GM12878 (cell line): Measurements from ENCODE around the gene ANKRD11. TPM values are rescaled to one million over a fixed set of nuclear protein-coding genes. Genes with fewer than 3 reads are reported as not detected.

Experiments
- ATAC-seq: fragments of 200-7000 bp; cut with Tn5 transposase; 3 replicates; pipeline ENCODE4 v1.9.1; 2020; ENCODE audit warnings: mild to moderate bottlenecking, moderate library complexity
- BruUV-seq: library from RNA; stranded (reverse); fragments of 400-500 nt; replicated peaks from 2 replicates; lab custom pipeline; 2021; lab: Mats Ljungman, UMichigan
- CTCF ChIA-PET: fragments of 300-600 bp; sonication (Branson Sonifier 250); formaldehyde crosslinking; extraction: SDS; loops from one replicate; lab custom pipeline; 2021; ENCODE audit warnings: inconsistent platforms; lab: Yijun Ruan, JAX
- POLR2A ChIA-PET: fragments of 350-600 bp; formaldehyde crosslinking; extraction: SDS; loops from one replicate; lab custom pipeline; 2021; ENCODE audit warnings: inconsistent platforms; lab: Charles Lee
- RAD21 ChIA-PET: fragments of 300-600 bp; sonication (Branson Sonifier 250); formaldehyde crosslinking; loops from one replicate; lab custom pipeline; 2023; ENCODE audit warnings: antibody characterized with exemption; ENCODE audit not compliant: unreplicated experiment; lab: Charles Lee
- SMC1A ChIA-PET: fragments of 300-600 bp; sonication (Branson Sonifier 250); formaldehyde crosslinking; loops from one replicate; lab custom pipeline; 2023; ENCODE audit not compliant: unreplicated experiment, uncharacterized antibody; lab: Charles Lee
- DNase-seq: peaks from one replicate; pipeline ENCODE4 v3.0.0-alpha.2; 2011; ENCODE audit warnings: low read depth, low spot score
- FAIRE-seq: peaks from 3 replicates; lab custom pipeline; 2011; peaks lifted over from hg19 to GRCh38; lab: Jason Lieb, UNC
- H2AFZ ChIP-seq: 2 replicates; pipeline ENCODE4 v1.6.0; 2011; ENCODE audit warnings: low read depth, low read length, control low read depth; ENCODE audit not compliant: control insufficient read depth
- H3K27ac ChIP-seq: 2 replicates; pipeline ENCODE4 v1.5.1; 2011; ENCODE audit warnings: control low read depth; ENCODE audit not compliant: control insufficient read depth, insufficient read depth
- H3K27me3 ChIP-seq, 2 experiments: replicated peaks in 1 of 2; 2 replicates each; pipeline versions ENCODE4 v1.6.0 to v1.6.1; 2011; ENCODE audit warnings: low read length in 1 of 2; ENCODE audit not compliant: control insufficient read depth in 2 of 2, insufficient read depth in 2 of 2
- H3K36me3 ChIP-seq, 2 experiments: 2 replicates each; pipeline ENCODE4 v1.5.1; 2011; ENCODE audit warnings: low read length in 1 of 2; ENCODE audit not compliant: control insufficient read depth in 2 of 2, insufficient read depth in 2 of 2
- H3K4me1 ChIP-seq: 2 replicates; pipeline ENCODE4 v1.6.1; 2011; ENCODE audit warnings: mild to moderate bottlenecking, low read length, moderate library complexity, mixed read lengths; ENCODE audit not compliant: control insufficient read depth, insufficient read depth
- H3K4me2 ChIP-seq: 2 replicates; pipeline ENCODE4 v1.6.0; 2011; ENCODE audit warnings: control low read depth; ENCODE audit not compliant: control insufficient read depth, insufficient read depth
- H3K4me3 ChIP-seq: fragments of 200-600 bp; sonication (generic); 2 replicates; pipeline ENCODE4 v1.5.1; 2016
- H3K79me2 ChIP-seq: 2 replicates; pipeline ENCODE4 v1.6.0; 2011; ENCODE audit warnings: low read length; ENCODE audit not compliant: control insufficient read depth, insufficient read depth
- H3K9ac ChIP-seq: 2 replicates; pipeline ENCODE4 v1.8.0; 2011; ENCODE audit warnings: low read length, control low read depth, mixed read lengths; ENCODE audit not compliant: control insufficient read depth, insufficient read depth
- H3K9me3 ChIP-seq: replicated peaks from 3 replicates; pipeline ENCODE4 v1.5.1; 2011; ENCODE audit warnings: mild to moderate bottlenecking, low read length; ENCODE audit not compliant: control insufficient read depth, insufficient read depth
- H4K20me1 ChIP-seq: 2 replicates; pipeline ENCODE4 v1.6.0; 2011; ENCODE audit not compliant: control insufficient read depth, insufficient read depth
- ATF7 ChIP-seq: fragments of 450-650 bp; IDR thresholded peaks from 2 replicates; pipeline ENCODE4 v1.6.1; 2016; ENCODE audit warnings: low read depth, mild to moderate bottlenecking
- CBX3 ChIP-seq: fragments of 200-600 bp; sonication (generic); IDR thresholded peaks from 2 replicates; pipeline ENCODE4 v1.6.1; 2016; ENCODE audit warnings: low read depth, borderline replicate concordance
- CHD1 ChIP-seq: IDR thresholded peaks from 2 replicates; pipeline ENCODE4 v1.6.1; 2012; ENCODE audit warnings: low read depth, low read length, improper control_type of control experiment
- ELK1 ChIP-seq: IDR thresholded peaks from 2 replicates; pipeline ENCODE4 v1.6.1; 2012; ENCODE audit warnings: low read depth, low read length, improper control_type of control experiment
- EZH2 ChIP-seq: IDR thresholded peaks from 2 replicates; pipeline ENCODE4 v1.6.1; 2012; ENCODE audit warnings: low read depth, mild to moderate bottlenecking, control low read depth, inconsistent platforms, low read length, borderline replicate concordance; ENCODE audit not compliant: control insufficient read depth
- HDAC2 ChIP-seq: fragments of 200-600 bp; sonication (generic); IDR thresholded peaks from 2 replicates; pipeline ENCODE4 v1.6.1; 2017
- LARP7 ChIP-seq: fragments of 450-650 bp; IDR thresholded peaks from 2 replicates; pipeline ENCODE4 v1.6.1; 2017; ENCODE audit warnings: mild to moderate bottlenecking
- NR2F1 ChIP-seq: fragments of 450-650 bp; conservative IDR thresholded peaks from 2 replicates; pipeline ENCODE4 v1.6.1; 2017; ENCODE audit warnings: mild to moderate bottlenecking
- PKNOX1 ChIP-seq: fragments of 450-650 bp; IDR thresholded peaks from 2 replicates; pipeline ENCODE4 v1.6.1; 2016; ENCODE audit warnings: mild to moderate bottlenecking
- SREBF2 ChIP-seq: IDR thresholded peaks from 2 replicates; pipeline ENCODE4 v1.6.1; 2012; ENCODE audit warnings: mild to moderate bottlenecking, low read length
- WRNIP1 ChIP-seq: IDR thresholded peaks from 2 replicates; pipeline ENCODE4 v1.6.1; 2011; ENCODE audit warnings: low read depth, low read length, improper control_type of control experiment, borderline replicate concordance
- WGBS: methylation state at CpG from one replicate; pipeline ENCODE4 v1.1.6; 2016; ENCODE audit warnings: low lambda C conversion rate; ENCODE audit not compliant: insufficient replicate concordance, insufficient coverage; ENCODE audit errors: missing lambda C conversion rate; 5-methylcytosine and 5-hydroxymethylcytosine counted together
- in situ Hi-C: fragments of 300-500 bp; cut with MboI; formaldehyde crosslinking; loops from 9 replicates; pipeline ENCODE4 v1.14.3; 2018; ENCODE audit warnings: mixed read lengths
- intact Hi-C: fragments of 100-400 bp; cut with micrococcal nuclease; formaldehyde crosslinking; loops from one replicate; pipeline ENCODE4 v1.14.2; 2022; ENCODE audit not compliant: unreplicated experiment
- polyA plus RNA-seq, 11 experiments: library from polyadenylated mRNA; depleted of rRNA in 4 of 11; unstranded in 6 of 11; stranded (reverse) in 5 of 11; fragments of >200 nt; fragmentation: Nextera tagmentation in 4 of 11; fragmentation: Illumina TruSeq in 1 of 11; extraction: Ambion mirVana in 4 of 11; extraction: Trizol in 1 of 11; gene quantifications; 1 replicate in 1 of 11; 2 replicates in 10 of 11; pipeline versions ENCODE4 v1.2.1 to v1.2.3, GENCODE V29; 2011 to 2016; ENCODE audit warnings: inconsistent platforms in 2 of 11, missing spikeins in 2 of 11, low read depth in 1 of 11
- total RNA-seq, 4 experiments: library from RNA; depleted of rRNA in 3 of 4; stranded (reverse); fragments of >200 nt in 3 of 4; fragmentation: Illumina TruSeq in 1 of 4; extraction: Trizol in 1 of 4; gene quantifications; 2 replicates each; pipeline versions ENCODE4 v1.2.1 to v1.2.3, GENCODE V29; 2013 to 2021
- TF ChIP-seq, protein P1 (sequence below): fragments of 450-650 bp; IDR thresholded peaks from 2 replicates; pipeline ENCODE4 v1.6.1; 2017; ENCODE audit warnings: mild to moderate bottlenecking

Gene ANKRD11
- total and polyA plus RNA-seq, 10 of the 15 experiments (the other 5 are each of a cell fraction or from before 2014, with no cell fraction given): 5.1 to 103 (median 27.4) TPM

- Histone ChIP-seq H3K9me3 (no peaks in the 10 kb centered on the region; the same call in 2 of the 3 replicates), H3K9ac (no peak overlapping the region), H3K4me3 (no peak overlapping the region), H4K20me1 (peaks cover 15% of the 10 kb centered on the region; the same call in 1 of the 2 replicates), H3K27ac (peak overlapping the region; percentile 72), H3K79me2 (peaks cover 72% of the 10 kb centered on the region), H3K27me3 (no peaks in the 10 kb centered on the region), H2AFZ (no peak overlapping the region), H3K4me2 (0 out of 2 replicates have a peak overlapping the region, but pooled peaks have one; percentile 7), H3K4me1 (peaks cover 34% of the 10 kb centered on the region), H3K36me3 (peaks cover 0 to 2% of the 10 kb centered on the region in 2 experiments; a peak in 1 of 4 replicates)
- TF ChIP-seq, protein P1, sequence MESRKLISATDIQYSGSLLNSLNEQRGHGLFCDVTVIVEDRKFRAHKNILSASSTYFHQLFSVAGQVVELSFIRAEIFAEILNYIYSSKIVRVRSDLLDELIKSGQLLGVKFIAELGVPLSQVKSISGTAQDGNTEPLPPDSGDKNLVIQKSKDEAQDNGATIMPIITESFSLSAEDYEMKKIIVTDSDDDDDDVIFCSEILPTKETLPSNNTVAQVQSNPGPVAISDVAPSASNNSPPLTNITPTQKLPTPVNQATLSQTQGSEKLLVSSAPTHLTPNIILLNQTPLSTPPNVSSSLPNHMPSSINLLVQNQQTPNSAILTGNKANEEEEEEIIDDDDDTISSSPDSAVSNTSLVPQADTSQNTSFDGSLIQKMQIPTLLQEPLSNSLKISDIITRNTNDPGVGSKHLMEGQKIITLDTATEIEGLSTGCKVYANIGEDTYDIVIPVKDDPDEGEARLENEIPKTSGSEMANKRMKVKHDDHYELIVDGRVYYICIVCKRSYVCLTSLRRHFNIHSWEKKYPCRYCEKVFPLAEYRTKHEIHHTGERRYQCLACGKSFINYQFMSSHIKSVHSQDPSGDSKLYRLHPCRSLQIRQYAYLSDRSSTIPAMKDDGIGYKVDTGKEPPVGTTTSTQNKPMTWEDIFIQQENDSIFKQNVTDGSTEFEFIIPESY: no peak
- TF ChIP-seq CBX3 (no peak), HDAC2 (no peak)
- SMC1A ChIA-PET: no interaction called here
- intact Hi-C loops: no loop called here
- in situ Hi-C loops: no loop called here
- no peak; the same call in 2 of the 3 replicates for ATAC-seq
- FAIRE-seq: no peak
- POLR2A ChIA-PET: interaction anchor here (1.6 kb wide), 1 partner anchor 38 kb away, joined by 3 read pairs; no protein-coding TSS in a partner anchor
- RAD21 ChIA-PET: no interaction called here
- 91% methylated on average over 7 of the region's 7 CpGs for WGBS
- BruUV-seq: no TSS peak
- no peak for DNase-seq
- CTCF ChIA-PET: no interaction called here
These were observed 31.8 kb downstream of the ANKRD11 start for GRCh38 chr16:89458551-89458950.

DNA sequence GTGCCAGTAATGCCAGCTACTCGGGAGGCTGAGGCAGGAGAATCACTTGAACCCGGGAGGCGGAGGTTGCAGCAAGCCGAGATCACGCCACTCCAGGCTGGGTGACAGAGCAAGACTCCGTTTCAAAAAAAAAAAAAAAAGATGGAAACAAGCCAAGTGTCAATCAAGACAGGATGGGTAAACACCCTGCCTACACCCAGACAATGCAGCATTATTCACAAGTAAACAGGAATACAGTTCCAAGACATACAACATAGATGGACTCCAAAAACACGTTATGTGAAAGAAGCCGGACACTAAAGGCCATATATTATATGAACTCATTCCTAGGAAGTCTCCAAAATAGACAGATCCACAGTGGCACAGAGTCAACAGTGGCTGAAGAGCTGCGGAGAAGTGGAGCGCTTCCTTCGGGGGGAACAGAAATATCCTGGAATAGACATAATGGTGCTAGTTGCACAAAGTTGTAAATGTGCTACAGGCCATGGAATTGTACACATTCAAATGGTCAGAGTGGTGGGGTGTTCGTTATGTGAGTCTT lies 33.9 kb downstream of the ANKRD11 start:
- no peaks in the 10 kb centered on the region for H3K27me3 ChIP-seq
- in situ Hi-C loops: no loop called here
- BruUV-seq: no TSS peak
- ATAC-seq: no peak
- intact Hi-C loops: no loop called here
- H3K36me3 ChIP-seq: peaks cover 0 to 2% of the 10 kb centered on the region in 2 experiments; a peak in 1 of 4 replicates
- no peak for TF ChIP-seq NR2F1
- no peak for TF ChIP-seq WRNIP1
- no peak for TF ChIP-seq ELK1
- no peak for TF ChIP-seq ATF7
- TF ChIP-seq LARP7: no peak
- TF ChIP-seq CHD1: no peak
- no peak for TF ChIP-seq SREBF2
- TF ChIP-seq EZH2: no peak
- peak; percentile 66 for TF ChIP-seq PKNOX1
- no peak overlapping the region for H2AFZ ChIP-seq
- peaks cover 88% of the 10 kb centered on the region for H3K79me2 ChIP-seq
- DNase-seq: no peak
- no peak overlapping the region for H3K9ac ChIP-seq
- no peak overlapping the region for H3K4me3 ChIP-seq
- ChIA-PET SMC1A (no interaction called here), POLR2A (interaction anchor here (0.5 to 0.7 kb wide), 2 partner anchors 51 to 107 kb away, joined by 3 to 7 read pairs; no protein-coding TSS in a partner anchor), CTCF (interaction anchor here (1.2 to 1.8 kb wide), 2 partner anchors 52 to 167 kb away, joined by 3 to 4 read pairs; partner anchors contain the start of gene SPG7), RAD21 (no interaction called here)
- 95% methylated on average over 6 of the region's 12 CpGs for WGBS
- no peaks in the 10 kb centered on the region; the same call in 2 of the 3 replicates for H3K9me3 ChIP-seq
- no peak overlapping the region for H3K27ac ChIP-seq
- peaks cover 48% of the 10 kb centered on the region for H3K4me1 ChIP-seq
- H3K4me2 ChIP-seq: no peak overlapping the region
- FAIRE-seq: no peak
- peaks cover 15% of the 10 kb centered on the region; the same call in 1 of the 2 replicates for H4K20me1 ChIP-seq
